ENCODE data around the gene LPCAT4.
A peak's percentile ranks its signal among the peaks of the same experiment; 100 is the strongest.
"Not testable (repeated sequence)": the region's sequence is repeated elsewhere in the genome, so short reads cannot be mapped to it uniquely, and the experiment has no call there.

Gene LPCAT4

GRCh38 chr15:34364041-34364440 is 3.0 kb downstream of the LPCAT4 start:
- DNase-seq (ENCODE audit: low read depth, low spot score), result no peak

- DNase-seq (ENCODE audit: low read depth, low spot score), result no peak
These were observed 4.8 kb downstream of the LPCAT4 start for GRCh38 chr15:34362047-34362773.

GRCh38 chr15:34361278-34361677 is 5.7 kb downstream of the LPCAT4 start:
- DNase-seq (ENCODE audit: low read depth, low spot score), result no peak

- no peak for DNase-seq (ENCODE audit: low read depth, low spot score)
These were observed 6.7 kb downstream of the LPCAT4 start for GRCh38 chr15:34360298-34360697.

GRCh38 chr15:34359416-34359815 is 7.6 kb downstream of the LPCAT4 start:
- DNase-seq (ENCODE audit: low read depth, low spot score), result no peak

- DNase-seq (ENCODE audit: low read depth, low spot score), result no peak
These were observed 8.0 kb downstream of the LPCAT4 start for GRCh38 chr15:34358948-34359347.

- no peak for DNase-seq (ENCODE audit: low read depth, low spot score)
These were observed 8.6 kb downstream of the LPCAT4 start for GRCh38 chr15:34358367-34358766.

GRCh38 chr15:34357653-34358052 is 9.3 kb downstream of the LPCAT4 start:
- no peak for DNase-seq (ENCODE audit: low read depth, low spot score)

GRCh38 chr15:34355241-34355640 is 11.8 kb downstream of the LPCAT4 start:
- DNase-seq (ENCODE audit: low read depth, low spot score), result no peak

GRCh38 chr15:34354286-34354685 is 12.7 kb downstream of the LPCAT4 start:
- no peak for DNase-seq (ENCODE audit: low read depth, low spot score)

GRCh38 chr15:34353627-34354026 is 13.4 kb downstream of the LPCAT4 start:
- DNase-seq (ENCODE audit: low read depth, low spot score), result no peak

- DNase-seq (ENCODE audit: low read depth, low spot score), result not testable (repeated sequence)
These were observed 14.0 kb downstream of the LPCAT4 start for GRCh38 chr15:34352996-34353395.

GRCh38 chr15:34349769-34350168 is 17.2 kb downstream of the LPCAT4 start:
- DNase-seq (ENCODE audit: low read depth, low spot score), result no peak

GRCh38 chr15:34348735-34349300 is 18.2 kb downstream of the LPCAT4 start:
- DNase-seq (ENCODE audit: low read depth, low spot score), result no peak

GRCh38 chr15:34347951-34348638 is 18.9 kb downstream of the LPCAT4 start:
- DNase-seq (ENCODE audit: low read depth, low spot score), result no peak

- peak; percentile 93 for DNase-seq (ENCODE audit: low read depth, low spot score)
These were observed 24.0 kb downstream of the LPCAT4 start, which contains the start of the genes NOP10 and NUTM1 for GRCh38 chr15:34342737-34343575. Gene NOP10 (minus strand): TSS chr15:34343136. CDS start chr15:34343073, 63 bp downstream. Gene NUTM1 (plus strand): TSS chr15:34343315. CDS start chr15:34343697, 382 bp downstream.

- DNase-seq (ENCODE audit: low read depth, low spot score), result not testable (repeated sequence)
These were observed 24.7 kb downstream of the LPCAT4 start for GRCh38 chr15:34342213-34342736.

GRCh38 chr15:34341381-34342212 is 25.4 kb downstream of the LPCAT4 start:
- no peak for DNase-seq (ENCODE audit: low read depth, low spot score)

GRCh38 chr15:34339946-34340345 is 27.1 kb downstream of the LPCAT4 start:
- no peak for DNase-seq (ENCODE audit: low read depth, low spot score)

GRCh38 chr15:34338347-34338746 is 28.6 kb downstream of the LPCAT4 start:
- DNase-seq (ENCODE audit: low read depth, low spot score), result no peak

Measured in activated CD4-positive, CD25-positive, alpha-beta regulatory T cell treated with anti-CD3 and anti-CD28 coated beads, Interleukin-2, amount 50 U/mL, for 16 hours (primary cell).